HG03354 (cell line): ENCODE measurements around the gene GSAP.
"Not testable (repeated sequence)": the region's sequence is repeated elsewhere in the genome, so short reads cannot be mapped to it uniquely, and the experiment has no call there.

Experiments
- ATAC-seq: cut with Tn5 transposase; IDR thresholded peaks from one replicate; pipeline ENCODE4 v1.9.1; 2021; ENCODE audit warnings: mild to moderate bottlenecking; ENCODE audit not compliant: unreplicated experiment, poor library complexity, severe bottlenecking

Gene GSAP

GRCh38 chr7:77308792-77309191, 107.4 kb downstream of the GSAP start:
- ATAC-seq = no peak

DNA sequence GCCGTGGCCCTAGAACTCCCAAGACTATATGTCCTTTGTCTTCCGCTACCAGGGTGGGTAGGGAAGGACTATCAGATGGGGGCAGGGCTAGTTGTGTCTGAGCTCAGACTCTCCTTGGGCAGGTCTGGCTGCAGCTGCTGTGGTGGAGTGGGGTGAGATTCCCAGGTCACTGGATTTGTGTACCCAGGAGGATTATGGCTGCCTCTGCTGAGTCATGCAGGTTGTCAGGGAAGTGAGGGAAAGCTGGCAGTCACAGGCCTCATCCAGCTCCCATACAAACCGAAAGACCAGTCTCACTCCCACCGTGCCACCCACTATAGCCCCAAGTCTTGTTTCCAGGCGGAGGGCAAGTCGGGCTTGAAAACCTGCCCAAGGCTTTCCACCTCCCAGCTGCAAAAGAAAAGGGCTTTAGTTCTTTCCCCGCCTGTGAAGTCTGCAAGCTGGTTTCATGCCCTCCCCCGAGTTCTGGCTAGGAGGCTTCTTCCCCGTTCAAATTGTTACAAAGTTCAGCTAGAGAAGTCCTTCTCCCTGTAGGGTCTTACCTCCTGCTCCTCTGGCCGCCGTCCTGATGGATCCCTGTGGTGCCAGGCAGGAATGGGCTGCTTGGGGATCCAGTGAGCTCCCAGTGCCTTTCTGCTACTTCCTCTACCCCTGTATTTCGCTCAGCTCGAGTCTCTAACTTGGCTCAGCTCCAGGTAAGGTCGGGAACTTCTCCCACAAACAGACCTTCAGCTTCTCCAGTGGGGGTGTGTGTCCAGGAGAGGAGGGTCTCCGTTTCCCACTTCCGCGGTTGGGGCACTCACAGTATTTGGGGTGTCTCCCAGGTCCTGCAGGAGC, 109.7 kb downstream of the GSAP start:
- ATAC-seq = no peak

DNA sequence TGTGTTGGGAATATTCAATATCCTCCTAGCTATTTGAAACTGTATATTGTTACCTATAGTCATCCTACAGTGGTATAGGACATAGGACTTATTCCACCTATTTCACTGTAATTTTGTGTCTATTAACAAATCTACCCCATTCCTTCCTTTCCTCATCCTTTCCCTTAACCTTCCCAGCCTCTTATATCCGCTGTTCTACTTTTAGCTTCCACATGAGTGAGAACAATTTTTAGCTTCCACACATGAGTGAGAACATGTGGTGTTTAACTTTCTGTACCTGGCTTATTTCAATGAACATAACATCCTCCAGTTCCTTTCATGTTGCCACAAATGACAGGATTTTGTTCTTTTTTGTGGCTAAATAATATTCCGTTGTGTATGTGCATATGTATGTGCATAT, 120.6 kb downstream of the GSAP start:
- no peak for ATAC-seq

DNA sequence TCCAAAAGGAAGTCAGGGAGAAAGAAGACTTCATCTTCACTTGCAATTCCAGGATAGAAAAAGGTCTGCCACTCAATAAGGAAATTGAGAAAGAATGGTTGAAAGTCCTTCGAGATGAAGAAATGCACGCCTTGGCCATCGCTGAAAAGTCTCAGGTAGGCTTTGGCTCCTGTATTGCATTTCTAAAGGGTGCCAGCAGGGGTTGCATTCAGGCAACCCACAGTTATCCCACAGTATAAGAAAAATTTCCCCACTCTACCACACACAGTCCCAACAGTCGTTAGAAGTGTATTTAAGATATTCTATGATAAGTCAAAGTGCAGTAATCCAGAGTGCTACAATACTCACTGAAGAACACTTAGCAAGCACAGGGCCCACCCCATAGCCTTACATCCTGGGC, 123.1 kb downstream of the GSAP start:
- no peak for ATAC-seq

- ATAC-seq = no peak
Measured at GRCh38 chr7:77290425-77290824, 125.7 kb downstream of the GSAP start.

DNA sequence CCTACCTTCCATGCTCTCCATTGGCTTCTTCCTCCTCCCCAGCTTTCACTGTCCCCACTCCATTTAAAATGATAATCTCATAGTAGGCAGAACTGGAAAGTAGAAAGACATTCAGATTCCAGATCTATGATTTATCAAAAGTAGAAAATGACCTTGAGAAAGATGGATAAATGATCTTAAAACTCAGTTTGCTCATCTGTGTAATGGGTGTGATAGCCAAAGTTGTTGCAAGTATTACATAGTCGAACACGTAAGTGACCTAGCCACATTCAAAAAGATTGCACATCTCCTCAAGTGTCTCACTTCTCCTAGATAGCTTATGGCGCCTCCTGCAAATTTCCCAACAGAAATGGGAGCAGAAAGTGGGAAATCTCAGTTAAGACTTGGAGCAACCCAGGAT, 126.8 kb downstream of the GSAP start:
- no peak for ATAC-seq

- no peak for ATAC-seq
Measured at GRCh38 chr7:77288676-77289320, 127.4 kb downstream of the GSAP start.

DNA sequence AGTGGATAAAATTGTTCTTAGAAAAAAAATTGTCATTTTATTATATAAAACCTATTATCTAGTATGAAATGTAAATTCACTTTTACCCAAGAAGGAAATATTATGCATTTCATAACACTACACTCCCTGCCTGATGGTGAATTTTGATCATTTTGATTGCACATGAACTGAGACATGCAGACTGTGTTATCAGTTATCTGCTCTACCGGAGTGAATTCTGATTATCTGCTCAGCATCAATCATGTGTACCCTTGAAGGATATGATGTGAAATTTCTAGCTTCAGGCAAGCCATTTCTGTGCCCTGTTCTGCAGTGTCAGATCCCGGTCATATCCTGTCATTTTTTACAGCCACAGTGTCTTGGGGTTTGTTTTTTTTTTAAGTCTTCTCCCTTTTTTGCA, 131.5 kb downstream of the GSAP start:
- no peak for ATAC-seq

DNA sequence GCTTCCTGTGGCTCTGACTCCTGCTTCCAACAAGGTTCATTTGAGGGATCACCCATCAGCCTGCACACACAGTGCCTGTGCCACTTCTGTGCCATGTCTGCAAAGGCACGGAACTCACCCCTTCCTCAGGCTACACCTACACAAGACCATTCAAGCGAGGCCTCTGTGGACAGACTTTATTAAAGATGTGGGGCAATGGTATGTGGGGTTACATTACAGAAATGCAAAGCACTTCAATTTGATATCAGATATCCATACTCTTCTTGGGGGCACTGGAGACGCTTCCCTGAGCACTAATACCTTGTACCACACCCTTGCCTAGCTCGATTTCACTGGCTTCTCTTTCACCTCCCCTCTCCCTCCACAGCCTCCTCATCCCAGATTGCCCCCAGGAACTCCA, 132.1 kb downstream of the GSAP start:
- no peak for ATAC-seq

- ATAC-seq = no peak
Measured at GRCh38 chr7:77282897-77283296, 133.3 kb downstream of the GSAP start.

DNA sequence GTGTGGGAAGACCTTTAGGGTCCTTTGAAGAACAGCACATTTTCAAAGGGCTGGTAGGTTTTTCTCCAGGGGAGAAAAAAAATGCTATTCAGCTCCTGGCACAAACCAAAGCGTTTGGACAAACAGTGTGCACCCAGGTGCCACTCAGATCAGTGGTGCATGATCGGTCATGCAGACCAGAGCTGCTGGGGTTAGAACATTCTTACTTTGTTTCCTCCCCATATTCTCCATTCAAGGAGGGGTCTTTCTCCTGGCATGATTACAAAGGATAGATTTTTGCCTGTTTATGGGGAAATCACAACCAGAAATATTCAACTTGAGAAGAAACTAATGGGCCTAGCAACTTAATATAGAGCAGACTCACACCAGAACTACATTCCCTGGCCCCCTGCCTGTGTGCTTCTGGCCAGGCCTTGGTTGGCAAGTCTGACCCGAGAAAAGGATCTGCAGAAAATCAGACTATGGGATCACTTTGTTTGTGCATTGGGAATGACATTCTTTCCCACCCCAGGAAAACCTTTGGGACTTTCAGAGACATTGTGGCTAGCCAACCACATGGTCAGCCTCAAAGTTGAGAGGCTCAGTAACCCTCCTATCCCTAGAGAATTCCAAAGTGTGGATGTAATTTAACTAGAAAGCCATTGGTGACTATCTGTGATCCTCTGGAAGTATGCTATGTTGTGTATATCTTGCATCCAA, 134.2 kb downstream of the GSAP start:
- no peak for ATAC-seq

DNA sequence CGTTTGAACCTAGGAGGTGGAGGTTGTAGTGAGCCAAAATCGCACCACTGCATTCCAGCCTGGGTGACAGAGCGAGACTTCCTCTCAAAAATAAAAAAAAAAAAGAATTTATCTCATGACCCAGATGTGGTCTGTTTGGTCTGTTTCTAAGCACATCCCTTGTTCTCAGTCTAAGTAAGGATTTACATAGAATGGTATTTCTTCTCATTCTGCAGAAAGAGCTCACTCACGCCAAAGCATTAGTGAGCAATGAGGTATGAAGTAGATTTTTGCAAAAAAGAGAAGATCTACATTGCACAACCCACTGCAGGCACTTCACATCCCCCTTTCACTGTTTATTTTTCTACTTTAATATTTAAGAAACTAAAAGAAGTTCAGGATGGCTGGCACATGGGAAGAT, 140.0 kb downstream of the GSAP start:
- ATAC-seq = no peak

DNA sequence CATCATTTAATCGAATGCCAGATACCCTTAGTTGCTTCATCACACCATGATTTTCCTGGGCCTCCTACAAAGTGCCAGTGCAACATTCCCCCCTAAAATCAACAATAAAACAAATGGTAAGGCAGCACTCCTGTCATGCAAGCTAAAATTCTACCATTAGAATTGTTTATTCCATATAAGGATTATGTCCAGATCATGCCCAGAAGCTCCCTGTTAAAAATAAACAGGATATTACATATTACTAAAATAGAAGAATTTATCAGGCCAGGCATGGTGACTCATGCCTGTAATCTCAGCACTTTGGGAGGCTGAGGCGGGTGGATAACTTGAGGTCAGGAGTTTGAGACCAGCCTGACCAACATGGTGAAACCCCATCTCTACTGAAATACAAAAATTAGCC, 140.5 kb downstream of the GSAP start:
- ATAC-seq = not testable (repeated sequence)

GRCh38 chr7:77271766-77272165, 144.4 kb downstream of the GSAP start:
- no peak for ATAC-seq

DNA sequence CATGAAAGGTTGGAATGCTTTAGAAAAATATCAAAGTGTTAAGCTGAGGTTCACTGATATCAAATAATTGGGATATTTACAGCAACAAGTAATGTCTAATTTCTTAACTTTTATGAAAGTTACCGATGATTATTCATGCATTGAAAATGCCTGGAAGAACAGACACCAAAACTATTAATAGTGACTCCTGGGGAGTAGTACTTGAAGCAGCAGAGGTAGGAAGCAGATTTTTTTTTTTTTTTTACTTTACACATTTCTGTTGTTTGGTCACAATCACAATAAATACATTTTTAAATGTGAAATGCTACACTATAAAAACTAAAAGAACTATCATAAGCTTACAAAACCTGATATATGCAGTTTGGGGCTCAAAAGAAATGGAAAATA, 146.1 kb downstream of the GSAP start:
- ATAC-seq = no peak

DNA sequence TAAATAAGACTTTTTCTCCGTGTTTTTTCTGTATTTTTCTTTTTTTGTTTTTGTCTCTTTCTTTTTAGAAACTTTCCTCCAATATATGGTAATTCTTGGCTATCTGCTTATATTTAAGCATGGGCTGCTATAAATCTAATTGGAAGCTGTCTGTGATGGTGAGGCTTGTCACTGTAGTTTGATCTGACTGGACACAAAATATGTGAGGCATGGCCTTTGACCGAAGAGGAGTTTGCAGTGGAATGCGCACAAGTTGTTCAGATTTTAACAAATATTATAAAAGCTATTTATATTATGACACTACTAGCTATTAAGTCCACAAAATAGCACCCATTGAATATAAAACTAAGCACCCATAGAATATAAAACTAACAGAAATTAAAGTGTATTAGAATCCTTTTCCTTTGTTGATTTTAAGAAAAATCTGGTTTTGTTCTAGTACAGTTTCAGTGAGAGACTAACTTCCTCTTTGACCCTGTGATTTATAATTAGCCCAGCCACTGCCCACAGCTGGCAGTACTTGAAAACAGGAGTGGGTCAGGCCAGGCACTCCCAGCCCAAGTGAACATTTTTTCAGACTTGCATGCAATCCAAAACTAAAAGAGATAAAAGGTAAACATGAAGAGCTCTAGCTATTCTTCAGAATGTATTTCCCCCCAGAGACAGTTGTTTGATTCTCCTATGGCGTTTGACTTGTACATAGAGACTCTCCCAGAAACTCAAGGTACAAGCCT, 146.6 kb downstream of the GSAP start:
- peak; percentile 85 for ATAC-seq

- peak; percentile 90 for ATAC-seq
Measured at GRCh38 chr7:77266291-77266794, 149.8 kb downstream of the GSAP start.

- ATAC-seq = no peak
Measured at GRCh38 chr7:77265666-77266065, 150.5 kb downstream of the GSAP start.

DNA sequence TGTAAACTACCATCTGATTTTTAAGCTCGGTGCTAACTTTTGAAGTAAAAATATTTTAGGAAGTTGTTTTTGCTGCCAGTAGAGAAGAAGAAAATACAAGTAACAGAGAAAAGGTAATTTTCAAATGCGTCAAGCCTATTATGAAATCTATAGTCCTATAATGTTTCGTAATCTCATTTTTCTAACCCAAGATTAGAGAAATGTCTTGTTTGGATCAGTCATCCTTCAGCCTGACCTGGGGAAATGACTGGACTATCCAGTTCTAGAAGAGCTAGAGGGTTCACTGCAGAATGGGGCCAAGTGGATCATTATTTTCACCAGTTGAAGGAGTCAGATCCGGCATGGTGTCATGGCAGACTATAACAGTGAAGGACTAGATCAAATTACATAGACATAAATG, 153.8 kb downstream of the GSAP start:
- ATAC-seq = no peak
